Measurements from ENCODE around the gene STPG3. TPM values are rescaled to one million over a fixed set of nuclear protein-coding genes. Genes with fewer than 3 reads are reported as not detected.

The STPG3 gene
- total RNA-seq, 1 donor from 2014 or later: 0.58 TPM

- H3K4me3 ChIP-seq: no peak overlapping the region
- no peaks in the 10 kb centered on the region for H3K9me3 ChIP-seq (replicated peaks)
- DNase-seq: no peak
- TF ChIP-seq, protein P1, sequence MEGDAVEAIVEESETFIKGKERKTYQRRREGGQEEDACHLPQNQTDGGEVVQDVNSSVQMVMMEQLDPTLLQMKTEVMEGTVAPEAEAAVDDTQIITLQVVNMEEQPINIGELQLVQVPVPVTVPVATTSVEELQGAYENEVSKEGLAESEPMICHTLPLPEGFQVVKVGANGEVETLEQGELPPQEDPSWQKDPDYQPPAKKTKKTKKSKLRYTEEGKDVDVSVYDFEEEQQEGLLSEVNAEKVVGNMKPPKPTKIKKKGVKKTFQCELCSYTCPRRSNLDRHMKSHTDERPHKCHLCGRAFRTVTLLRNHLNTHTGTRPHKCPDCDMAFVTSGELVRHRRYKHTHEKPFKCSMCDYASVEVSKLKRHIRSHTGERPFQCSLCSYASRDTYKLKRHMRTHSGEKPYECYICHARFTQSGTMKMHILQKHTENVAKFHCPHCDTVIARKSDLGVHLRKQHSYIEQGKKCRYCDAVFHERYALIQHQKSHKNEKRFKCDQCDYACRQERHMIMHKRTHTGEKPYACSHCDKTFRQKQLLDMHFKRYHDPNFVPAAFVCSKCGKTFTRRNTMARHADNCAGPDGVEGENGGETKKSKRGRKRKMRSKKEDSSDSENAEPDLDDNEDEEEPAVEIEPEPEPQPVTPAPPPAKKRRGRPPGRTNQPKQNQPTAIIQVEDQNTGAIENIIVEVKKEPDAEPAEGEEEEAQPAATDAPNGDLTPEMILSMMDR (IDR thresholded peaks at IDR 0.05; ENCODE audit: borderline replicate concordance): no peak
- H3K36me3 ChIP-seq: peaks cover 22% of the 10 kb centered on the region
- H3K27ac ChIP-seq (replicated peaks): peak overlapping the region; percentile 27
- H3K27me3 ChIP-seq (ENCODE audit: low read depth): no peaks in the 10 kb centered on the region
- H3K4me1 ChIP-seq: peaks cover 54% of the 10 kb centered on the region
- intact Hi-C loops (cut with micrococcal nuclease): no loop called here
Observed at GRCh38 chr9:137244486-137245449, 6.3 kb upstream of the STPG3 start.

- peaks cover 56% of the 10 kb centered on the region for H3K4me1 ChIP-seq
- TF ChIP-seq, protein P1 (IDR thresholded peaks at IDR 0.05; ENCODE audit: borderline replicate concordance): no peak
- H3K9me3 ChIP-seq (replicated peaks): no peaks in the 10 kb centered on the region
- no peaks in the 10 kb centered on the region for H3K27me3 ChIP-seq (ENCODE audit: low read depth)
- intact Hi-C loops (cut with micrococcal nuclease): no loop called here
- no peak overlapping the region for H3K27ac ChIP-seq (replicated peaks)
- no peak overlapping the region for H3K4me3 ChIP-seq
- no peak for DNase-seq
- peaks cover 22% of the 10 kb centered on the region for H3K36me3 ChIP-seq
Observed at GRCh38 chr9:137245450-137246421, 5.3 kb upstream of the STPG3 start.

- Histone ChIP-seq H3K9me3 (replicated peaks) (no peaks in the 10 kb centered on the region), H3K4me3 (no peak overlapping the region), H3K27me3 (ENCODE audit: low read depth) (no peaks in the 10 kb centered on the region), H3K36me3 (peaks cover 15% of the 10 kb centered on the region), H3K27ac (replicated peaks) (peak overlapping the region; percentile 3), H3K4me1 (peaks cover 53% of the 10 kb centered on the region)
- TF ChIP-seq, protein P1 (IDR thresholded peaks at IDR 0.05; ENCODE audit: borderline replicate concordance): no peak
- intact Hi-C loops (cut with micrococcal nuclease): no loop called here
- DNase-seq: no peak
Observed at GRCh38 chr9:137247135-137247915, 3.8 kb upstream of the STPG3 start.

GRCh38 chr9:137247916-137248175, 3.2 kb upstream of the STPG3 start:
- DNase-seq: no peak
- Histone ChIP-seq H3K27me3 (ENCODE audit: low read depth) (no peaks in the 10 kb centered on the region), H3K4me3 (no peak overlapping the region), H3K4me1 (peaks cover 47% of the 10 kb centered on the region), H3K36me3 (peaks cover 9% of the 10 kb centered on the region), H3K27ac (replicated peaks) (no peak overlapping the region), H3K9me3 (replicated peaks) (no peaks in the 10 kb centered on the region)
- intact Hi-C loops (cut with micrococcal nuclease): no loop called here
- TF ChIP-seq, protein P1 (IDR thresholded peaks at IDR 0.05; ENCODE audit: borderline replicate concordance): no peak
